Left ventricle myocardium superior (tissue), 1 donor: ENCODE data around the gene N4BP2L1. TPM values are rescaled to one million over a fixed set of nuclear protein-coding genes. Genes with fewer than 3 reads are reported as not detected.

Source experiments
- ATAC-seq: fragments of 200-7000 bp; cut with Tn5 transposase; one replicate; pipeline ENCODE4 v1.9.1; 2020; ENCODE audit warnings: mild to moderate bottlenecking, moderate library complexity
- DNase-seq: peaks from one replicate; pipeline ENCODE4 v3.0.0-alpha.2; 2020
- intact Hi-C: fragments of 100-400 bp; cut with micrococcal nuclease; formaldehyde crosslinking; loops from one replicate; pipeline ENCODE4 v1.11.0; 2022
- total RNA-seq: library from RNA; stranded (reverse); fragmentation: NEBNext Ultra II Directional; extraction: Animal tissue kit (Norgen Biotek cat#: 25700); gene quantifications from one replicate; pipeline ENCODE4 v1.2.1, GENCODE V29; 2021
- donor health status: DM: no; HTN: yes; CAD: no; lungs with severe emphysema.

The N4BP2L1 gene
- total RNA-seq, 1 donor from 2014 or later = 3.9 TPM

DNA sequence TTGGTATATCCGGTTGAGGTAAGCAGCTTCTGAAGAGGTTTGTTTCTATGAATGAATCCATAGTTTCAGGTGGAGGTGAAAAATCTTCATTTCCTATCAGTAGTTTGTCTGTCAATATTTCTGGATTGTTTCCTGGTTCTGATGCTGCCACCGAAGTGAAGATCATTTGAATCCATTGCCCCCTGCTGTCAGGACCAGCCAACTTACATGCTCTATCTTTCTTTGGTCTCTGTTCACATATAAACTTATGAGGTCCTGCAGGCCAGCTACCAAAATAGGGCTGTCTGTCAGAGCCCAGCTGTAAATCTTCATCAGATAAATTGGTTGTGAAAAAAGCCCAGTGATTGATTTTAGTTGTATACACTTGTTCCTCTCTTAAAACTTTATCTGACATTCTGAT lies 15.2 kb upstream of the N4BP2L1 start:
- DNase-seq (no peak), ATAC-seq (no peak)
- intact Hi-C loops = no loop called here

DNA sequence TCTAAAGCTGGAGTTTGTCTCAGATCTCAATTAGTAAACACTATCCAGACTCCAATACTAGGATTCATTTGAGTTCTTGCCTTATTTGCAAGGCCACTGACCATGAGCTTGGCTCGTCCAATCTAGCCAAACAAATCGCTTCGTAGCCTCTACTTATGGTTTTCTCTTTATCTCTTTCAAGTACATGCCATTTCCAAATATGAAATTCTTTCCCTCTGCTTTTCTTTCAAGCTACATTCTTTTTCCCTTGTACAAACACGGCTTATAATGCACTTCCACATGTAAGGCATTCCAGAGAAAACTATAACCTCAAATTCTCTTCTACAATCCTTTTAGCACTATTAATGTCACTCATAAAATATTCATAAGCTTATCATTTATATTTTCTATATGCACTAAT lies 10.9 kb upstream of the N4BP2L1 start:
- ATAC-seq (no peak), DNase-seq (no peak)
- intact Hi-C loops = no loop called here

DNA sequence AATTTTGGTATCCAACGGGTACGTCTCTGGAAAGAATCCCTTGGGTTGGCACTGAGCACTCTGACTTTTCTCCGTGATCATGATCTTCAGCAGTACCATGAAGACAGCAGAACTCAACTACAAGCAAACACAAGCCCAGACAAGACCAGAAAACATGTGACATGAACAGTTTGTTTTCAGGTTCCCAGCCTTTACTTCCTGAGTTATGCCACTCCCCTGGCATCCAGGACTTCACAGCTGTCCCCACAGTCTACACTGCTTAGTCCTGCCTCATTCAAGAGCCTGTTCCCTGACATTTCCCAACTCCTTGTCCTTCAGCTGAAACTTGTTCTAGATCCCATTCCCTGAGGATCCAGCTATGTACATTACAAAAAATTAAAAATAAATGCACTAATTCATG lies 4.9 kb upstream of the N4BP2L1 start:
- DNase-seq = no peak
- intact Hi-C loops = no loop called here
- ATAC-seq = no peak

DNA sequence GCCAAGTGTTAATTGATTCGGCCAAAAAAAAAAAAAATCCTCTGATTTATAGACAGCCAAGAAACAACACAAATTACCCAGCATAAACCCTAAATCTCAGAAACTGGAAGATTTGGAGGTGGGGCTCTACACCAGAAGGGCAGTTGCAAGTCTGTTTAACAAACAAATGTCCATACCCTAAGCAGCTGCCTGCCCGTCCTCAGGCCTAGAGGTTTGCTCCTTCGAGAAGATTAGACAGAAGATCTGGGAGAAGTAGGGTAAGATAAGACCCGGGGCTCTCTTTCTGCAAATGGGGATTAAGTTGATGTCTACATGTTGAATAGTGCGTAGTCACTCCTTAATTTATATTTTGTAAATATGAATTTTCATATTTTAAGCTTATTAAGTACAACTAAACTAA lies 3.4 kb upstream of the N4BP2L1 start:
- intact Hi-C loops = no loop called here
- DNase-seq (no peak), ATAC-seq (no peak)

DNA sequence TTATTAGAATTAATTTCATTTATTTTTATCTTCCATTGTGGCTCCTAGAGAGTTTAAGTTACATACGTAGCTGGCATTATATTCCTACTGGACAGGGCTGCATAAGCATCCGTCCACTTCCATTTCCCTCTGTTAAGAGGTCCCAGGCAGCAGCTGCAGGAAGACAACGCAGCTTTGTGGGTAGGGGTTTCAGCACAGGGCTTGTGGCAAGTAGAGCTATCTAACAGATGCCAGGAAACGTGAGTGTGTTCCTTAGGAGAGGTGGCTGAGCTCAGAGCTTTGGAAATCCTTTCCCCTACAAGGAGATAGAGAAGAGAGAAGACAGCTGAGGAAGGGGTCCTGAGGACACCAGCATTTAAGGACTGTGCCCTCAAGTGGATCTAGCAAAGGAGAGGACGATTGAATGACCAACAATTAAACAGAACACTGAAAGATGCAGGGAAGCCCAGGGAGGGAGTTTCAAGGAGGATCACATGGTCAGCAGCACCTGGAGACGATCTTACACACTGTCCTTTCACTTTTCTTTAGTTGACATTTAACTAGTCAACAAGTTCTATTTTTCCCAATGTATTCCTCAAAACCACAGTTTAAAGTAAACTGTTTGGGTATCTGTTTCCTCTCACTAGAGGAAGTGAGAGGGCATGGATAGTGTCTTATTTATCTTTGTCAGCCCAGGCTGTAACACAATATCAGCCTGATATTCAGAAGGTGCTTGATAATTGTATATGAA lies 2.3 kb upstream of the N4BP2L1 start:
- DNase-seq = no peak
- ATAC-seq = no peak
- intact Hi-C loops = no loop called here

DNA sequence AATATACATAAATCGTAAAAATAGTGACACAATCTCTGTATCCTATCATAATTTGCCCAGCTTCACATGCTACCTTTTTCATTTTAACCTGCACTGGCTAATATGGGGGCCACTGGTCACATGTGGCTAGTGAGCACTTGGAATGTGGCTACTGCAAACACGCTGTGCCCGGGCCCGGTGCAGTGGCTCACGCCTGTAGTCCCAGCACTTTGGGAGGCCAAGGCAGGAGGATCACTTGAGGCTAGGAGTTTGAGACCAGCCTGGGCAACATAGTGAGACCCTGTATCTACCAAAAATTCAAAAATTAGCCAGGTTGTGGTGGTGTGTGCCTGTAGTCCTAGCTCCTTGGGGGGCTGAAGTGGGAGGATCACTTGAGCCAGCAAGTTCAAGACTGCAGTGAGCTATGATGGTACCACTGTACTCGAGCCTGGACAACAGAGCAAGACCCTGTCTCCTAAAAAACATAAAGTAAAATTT lies 1.5 kb upstream of the N4BP2L1 start:
- DNase-seq (no peak), ATAC-seq (no peak)
- intact Hi-C loops = loop anchor here (10.0 kb wide), 1 partner anchor 105 kb away; the partner anchor contains the start of gene N4BP2L2

DNA sequence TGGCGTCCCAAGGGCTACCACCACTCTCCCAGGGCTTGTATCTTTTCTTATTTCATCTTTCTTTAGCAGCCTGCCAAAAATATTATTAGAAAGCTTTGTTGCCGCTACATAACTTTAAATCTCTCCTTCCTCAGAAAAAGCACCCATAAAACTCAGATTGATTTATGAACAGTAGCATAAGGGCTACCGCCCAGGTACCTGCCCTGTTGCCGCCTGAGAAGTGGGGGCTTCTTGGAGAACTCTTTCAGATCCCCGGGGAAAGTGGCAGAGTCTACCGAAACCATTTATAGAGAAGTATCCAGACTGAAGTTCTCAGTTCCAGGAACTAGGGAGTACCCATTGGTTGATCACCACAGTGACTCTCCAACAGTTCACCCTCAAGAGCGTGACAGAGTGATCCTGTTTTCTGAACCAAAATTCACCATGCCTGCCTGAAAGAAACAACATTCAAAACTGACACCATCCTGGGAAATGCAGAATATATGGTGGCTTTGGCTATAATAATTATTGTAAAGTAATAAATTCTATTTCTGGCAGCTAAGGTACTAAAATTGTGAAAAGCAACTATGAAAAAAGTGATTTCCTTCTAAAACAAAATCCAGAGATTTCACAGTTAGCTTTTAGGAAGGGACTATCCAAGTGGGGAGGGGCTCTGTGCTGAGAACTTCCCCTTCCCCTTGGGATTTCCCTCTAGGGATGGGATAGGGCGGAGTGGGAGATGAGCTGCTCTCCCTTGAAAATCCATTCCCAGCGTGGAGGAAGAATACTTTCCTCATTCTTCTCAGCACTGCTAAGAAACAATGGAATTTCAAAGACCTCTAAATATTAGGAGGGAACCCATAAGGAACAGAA lies 877 bp upstream of the N4BP2L1 start:
- intact Hi-C loops = loop anchor here (10.0 kb wide), 1 partner anchor 106 kb away; the partner anchor contains the start of gene N4BP2L2
- DNase-seq = no peak
- ATAC-seq = peak; percentile 17

DNA sequence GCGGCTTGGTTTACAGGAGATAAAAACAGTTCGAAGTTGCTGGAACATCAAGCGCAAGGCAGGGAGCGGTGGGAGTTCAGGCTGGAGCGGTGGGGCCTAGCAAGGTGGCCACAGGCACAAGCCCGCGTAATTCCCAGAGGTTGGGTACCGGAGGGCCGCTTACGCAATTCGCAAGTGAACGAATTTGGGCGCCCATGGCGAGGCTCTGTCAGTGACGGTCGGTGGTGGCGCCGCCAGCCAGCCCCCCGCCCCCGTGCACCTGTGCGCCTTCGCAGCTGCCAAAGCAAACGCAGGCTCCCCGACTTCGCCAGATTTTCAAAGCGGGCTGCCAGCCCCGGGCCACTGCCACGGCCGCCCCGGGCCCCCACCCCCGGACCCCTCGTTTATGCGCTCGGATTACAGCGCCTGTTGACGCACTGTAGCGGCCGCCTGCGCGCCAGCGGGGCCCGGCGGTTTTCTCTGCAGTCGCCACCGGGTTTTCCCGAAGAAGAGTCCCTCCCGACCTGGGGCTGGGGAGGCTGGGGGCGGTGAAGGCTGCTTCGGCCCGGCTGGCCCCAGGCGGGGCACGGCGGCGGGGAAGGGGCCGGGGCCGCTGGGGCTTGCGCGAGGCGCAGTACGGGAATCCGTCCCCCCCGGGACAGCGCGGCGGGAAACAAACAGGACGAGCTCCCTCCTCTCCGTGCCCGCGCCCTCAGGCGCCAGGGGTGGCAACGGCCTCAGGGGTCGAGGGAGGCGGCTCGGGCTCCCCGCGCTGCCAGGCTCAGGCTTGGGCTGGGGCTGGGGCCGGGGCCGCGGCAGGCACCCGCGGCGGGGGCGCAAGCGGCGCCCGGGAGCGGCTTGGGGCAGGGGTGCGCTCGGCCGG lies 709 bp downstream of the N4BP2L1 start:
- ATAC-seq (peak; percentile 46), DNase-seq (peak; percentile 64)
- intact Hi-C loops = loop anchor here (10.0 kb wide), 1 partner anchor 108 kb away; the partner anchor contains the start of gene N4BP2L2

DNA sequence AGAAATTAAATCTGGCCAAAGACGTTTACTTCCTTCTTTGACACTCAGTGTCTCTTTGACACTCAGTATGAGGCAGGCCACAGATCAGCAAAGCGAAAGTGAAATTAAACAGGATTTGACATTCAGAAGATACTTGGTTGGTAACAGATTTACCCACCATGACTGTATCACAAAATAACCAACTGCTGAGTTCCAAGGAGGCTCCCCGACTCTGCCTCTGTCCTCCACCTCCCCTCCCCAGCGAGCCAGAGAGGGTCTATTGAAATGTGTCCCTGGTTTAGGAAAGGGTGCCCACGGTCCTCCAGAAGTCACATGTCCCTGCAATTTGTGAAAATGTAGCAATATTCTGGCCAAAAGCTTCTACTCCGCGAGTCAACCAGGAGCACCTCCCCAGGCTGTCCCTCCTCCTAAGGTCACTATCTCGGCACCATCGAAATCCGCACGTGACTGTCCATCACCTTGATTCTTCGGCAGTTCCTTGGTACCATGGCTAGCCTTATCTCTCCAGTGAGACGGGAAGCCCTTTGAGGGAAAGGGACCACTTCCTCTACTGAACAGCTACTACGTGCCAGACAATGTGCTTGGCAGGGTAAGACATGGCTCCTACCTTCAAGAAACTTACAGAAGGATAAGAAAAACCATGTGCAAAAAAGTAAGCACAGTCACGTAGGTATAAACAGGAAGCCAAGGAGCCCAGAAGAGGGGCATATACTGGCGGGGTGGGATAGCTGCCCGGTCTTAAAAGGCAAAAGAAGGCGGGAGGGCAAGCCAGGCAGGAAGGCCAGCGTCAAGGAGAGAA lies 1.5 kb downstream of the N4BP2L1 start:
- intact Hi-C loops = loop anchor here (10.0 kb wide), 1 partner anchor 108 kb away; the partner anchor contains the start of gene N4BP2L2
- ATAC-seq (peak; percentile 28), DNase-seq (no peak)

DNA sequence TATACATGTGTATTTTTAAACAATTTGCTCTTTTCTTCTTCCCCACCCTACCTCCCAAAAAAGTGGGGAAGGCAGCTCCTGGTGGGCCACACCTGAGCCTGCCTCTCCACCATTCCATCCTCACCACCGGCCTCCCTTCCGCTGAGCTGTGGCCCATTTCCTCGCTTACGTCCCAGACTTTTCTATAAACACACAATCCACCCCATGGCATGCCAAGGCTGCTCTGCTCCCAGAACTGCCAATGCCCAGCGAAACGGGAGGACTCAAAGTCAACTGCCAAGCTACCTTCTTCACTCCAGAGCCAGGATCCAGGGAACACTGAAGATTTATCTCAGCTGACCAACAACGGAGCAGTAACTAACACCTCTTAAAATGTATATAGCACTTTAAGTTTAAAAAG lies 2.8 kb downstream of the N4BP2L1 start:
- ATAC-seq = no peak
- DNase-seq = no peak
- intact Hi-C loops = loop anchor here (10.0 kb wide), 1 partner anchor 110 kb away; the partner anchor contains the start of gene N4BP2L2

DNA sequence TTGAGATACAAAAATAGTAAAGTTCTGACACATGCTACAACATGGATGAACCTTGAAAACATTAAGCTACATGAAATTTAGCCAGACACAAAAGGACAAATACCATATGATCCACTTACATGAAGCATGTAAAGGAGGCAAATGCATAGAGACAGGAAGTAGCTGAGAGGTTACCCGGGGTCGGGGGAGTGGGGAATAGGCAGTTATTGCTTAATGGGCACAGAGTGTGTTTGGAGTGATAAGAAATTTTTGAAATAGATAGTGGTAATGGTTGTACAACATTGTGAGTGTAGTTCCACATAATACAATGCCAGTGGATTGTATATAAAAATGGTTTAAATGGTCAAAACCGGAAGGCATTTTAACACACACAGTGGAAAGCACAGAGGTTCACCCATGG lies 4.3 kb downstream of the N4BP2L1 start:
- intact Hi-C loops = loop anchor here (10.0 kb wide), 1 partner anchor 111 kb away; the partner anchor contains the start of gene N4BP2L2
- no peak for DNase-seq
- no peak for ATAC-seq

DNA sequence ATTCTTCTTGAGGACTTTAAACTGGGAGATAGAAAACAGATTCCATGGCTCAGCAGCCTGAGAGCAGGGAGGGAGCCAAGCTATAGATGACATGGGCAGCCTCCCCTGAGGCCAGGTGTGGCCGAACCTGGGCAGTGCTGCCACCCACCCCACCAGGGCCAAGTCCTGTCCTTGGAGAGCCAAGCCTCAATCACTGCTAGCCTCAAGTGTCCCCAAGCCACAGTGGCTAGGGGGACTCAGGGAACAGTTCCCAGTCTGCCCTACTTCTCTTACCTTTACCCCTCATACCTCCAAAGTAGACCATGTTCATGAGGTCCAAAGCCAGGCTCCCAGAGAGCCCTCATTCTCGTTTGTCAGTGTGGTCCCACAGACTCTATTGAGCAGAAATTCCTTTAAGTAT lies 8.1 kb downstream of the N4BP2L1 start:
- intact Hi-C loops = loop anchor here (10.0 kb wide), 1 partner anchor 115 kb away; the partner anchor contains the start of gene N4BP2L2
- no peak for DNase-seq

DNA sequence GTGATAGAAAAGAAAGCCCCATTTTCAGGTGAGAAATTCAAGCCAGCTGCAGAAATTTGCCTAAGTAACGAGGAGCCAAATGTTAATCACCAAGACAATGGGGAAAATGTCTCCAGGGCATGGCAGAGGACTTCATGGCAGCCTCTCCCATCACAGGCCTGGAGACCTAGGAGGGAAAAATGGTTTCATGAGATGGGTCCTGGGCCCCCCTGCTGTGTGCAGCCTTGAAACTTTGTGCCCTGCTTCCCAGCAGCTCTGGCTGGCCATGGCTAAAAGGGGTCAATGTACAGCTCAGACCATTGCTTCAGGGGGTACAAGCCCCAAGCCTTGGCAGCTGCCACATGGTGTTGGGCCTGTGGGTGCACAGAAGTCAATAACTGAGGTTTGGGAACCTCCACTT lies 9.9 kb downstream of the N4BP2L1 start:
- intact Hi-C loops = no loop called here
- ATAC-seq (no peak), DNase-seq (no peak)

More for the DNA sequence above, 8.1 kb downstream of the N4BP2L1 start:
- no peak for ATAC-seq

DNA sequence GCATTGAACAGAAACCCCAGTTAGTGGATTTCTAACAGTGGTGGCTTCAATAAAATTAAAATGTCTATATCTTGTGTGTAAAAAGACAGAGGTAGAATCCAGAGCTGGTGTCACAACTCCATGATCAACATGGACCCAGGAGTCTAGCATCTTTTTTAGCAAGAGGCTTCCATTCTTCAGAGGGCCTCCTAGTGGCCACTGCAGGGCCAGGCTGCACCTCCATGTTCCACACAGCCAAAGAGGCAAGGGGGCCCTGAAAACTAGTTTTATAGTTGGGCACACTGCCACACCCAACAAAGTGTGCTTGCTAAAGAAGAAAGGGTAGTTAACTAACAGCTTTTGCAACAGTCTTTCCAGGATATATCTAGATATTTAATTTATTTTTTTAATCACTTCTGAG lies 12.9 kb downstream of the N4BP2L1 start:
- DNase-seq (no peak), ATAC-seq (no peak)
- intact Hi-C loops = no loop called here

DNA sequence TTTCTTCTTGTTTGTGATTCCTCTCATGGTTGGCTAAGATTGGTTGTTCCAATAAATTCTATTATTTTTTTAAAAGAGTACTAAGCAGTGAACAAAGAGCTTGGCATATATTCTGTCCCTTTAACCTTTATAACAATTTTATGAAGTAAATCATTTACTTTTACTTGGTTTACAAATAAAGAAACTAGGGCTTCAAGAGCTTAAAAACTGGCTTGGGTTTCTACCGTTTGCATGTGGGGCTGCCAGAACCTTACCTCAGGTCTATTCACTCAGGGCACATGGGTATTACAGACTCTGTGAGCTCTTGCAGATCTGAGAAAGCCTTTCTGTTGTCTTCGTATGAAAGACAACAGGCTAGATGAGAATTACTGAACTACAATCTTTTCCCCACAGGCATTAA lies 13.3 kb downstream of the N4BP2L1 start:
- no peak for ATAC-seq
- intact Hi-C loops = no loop called here
- DNase-seq = no peak

DNA sequence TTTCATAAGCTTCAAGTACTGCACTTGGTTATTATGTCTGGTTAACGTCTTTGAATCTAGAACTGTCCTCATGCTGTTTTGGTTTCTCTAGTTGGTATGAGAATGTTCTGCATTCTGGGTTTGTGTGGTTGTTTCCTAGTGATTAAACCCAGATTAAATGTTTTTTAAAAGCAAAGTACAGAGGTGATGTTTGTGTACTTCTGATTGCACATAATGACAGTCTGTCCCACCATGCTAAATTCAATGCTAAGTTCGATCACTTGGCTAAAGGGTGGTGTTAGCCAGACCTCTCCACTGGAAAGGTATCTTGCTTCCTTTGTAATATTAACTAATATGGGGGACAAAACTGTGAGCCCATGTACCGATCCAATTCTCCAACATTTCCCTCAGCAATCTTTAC lies 14.6 kb downstream of the N4BP2L1 start:
- no peak for DNase-seq
- ATAC-seq = no peak
- intact Hi-C loops = no loop called here

DNA sequence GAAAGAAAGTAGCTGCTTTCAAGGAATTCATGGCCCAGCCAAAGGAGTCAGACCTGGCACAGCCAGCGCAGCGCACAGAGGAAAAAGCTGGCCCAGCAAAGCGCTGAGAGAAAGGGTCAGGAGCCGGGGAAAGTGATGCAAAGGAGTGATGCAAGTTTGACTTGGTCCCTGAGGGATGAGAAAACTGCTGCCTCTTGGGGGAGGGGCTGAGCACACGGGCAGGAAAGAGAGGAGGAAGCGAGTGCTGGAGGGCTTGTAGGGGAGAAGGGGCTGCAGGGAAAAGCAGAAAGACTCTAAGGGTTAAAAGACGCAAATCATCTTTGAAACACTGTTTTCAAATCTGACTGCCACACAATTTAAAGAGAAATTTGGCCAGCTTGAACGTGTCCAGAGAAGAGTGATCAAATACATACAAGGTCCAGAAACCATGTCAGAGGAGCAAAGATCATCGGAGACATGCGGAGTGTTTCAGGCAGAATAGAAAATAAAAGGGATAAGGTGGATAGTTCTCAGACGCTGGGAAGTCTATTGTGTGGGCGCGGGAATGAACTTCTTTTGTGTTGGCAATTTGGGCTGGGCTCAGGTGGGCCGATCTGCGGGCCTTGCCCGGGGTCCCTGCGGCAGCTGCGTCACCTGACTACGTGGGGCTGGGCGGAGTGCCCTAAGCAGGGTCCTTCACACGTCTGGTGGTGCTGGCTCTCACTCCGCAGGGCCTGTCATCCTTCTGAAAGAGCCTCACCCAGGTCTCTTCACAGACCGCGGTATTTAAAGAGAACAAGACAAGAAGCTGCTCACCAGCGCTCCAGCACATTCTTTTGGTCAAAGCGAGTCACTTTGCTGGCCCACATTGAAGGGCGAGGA lies 18.1 kb downstream of the N4BP2L1 start:
- DNase-seq = peak; percentile 62
- ATAC-seq = peak; percentile 95
- intact Hi-C loops = no loop called here

DNA sequence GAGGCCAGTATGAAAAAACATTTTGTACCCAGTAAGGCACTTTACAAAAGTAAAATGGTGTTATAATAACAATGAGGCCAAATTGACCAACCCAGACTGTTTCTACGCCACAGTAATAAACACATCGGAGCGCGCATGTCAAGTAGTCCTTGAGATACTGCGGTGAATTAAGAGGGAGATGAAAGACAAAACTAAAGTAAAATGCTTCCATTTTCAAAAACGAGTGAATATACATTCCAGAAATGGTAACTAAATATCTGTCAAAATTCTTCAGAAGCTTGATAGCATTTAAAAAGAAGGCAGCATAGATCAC lies 19.0 kb downstream of the N4BP2L1 start:
- intact Hi-C loops = no loop called here
- no peak for ATAC-seq
- no peak for DNase-seq
